ES-I3 (cell line): ENCODE data around the gene ATRN.
"Not testable (repeated sequence)": the region's sequence is repeated elsewhere in the genome, so short reads cannot be mapped to it uniquely, and the experiment has no call there.

Source experiments
- H3K36me3 ChIP-seq: 2 replicates; pipeline ENCODE4 v1.6.1; 2013; ENCODE audit warnings: mild to moderate bottlenecking, low read length, control low read depth, moderate library complexity; ENCODE audit not compliant: insufficient read depth
- H3K4me1 ChIP-seq: 2 replicates; pipeline ENCODE4 v1.6.1; 2013; ENCODE audit warnings: mild to moderate bottlenecking, control low read depth, low read length; ENCODE audit not compliant: insufficient read depth
- H3K9ac ChIP-seq: 2 replicates; pipeline ENCODE4 v1.6.1; 2013; ENCODE audit warnings: low read depth, mild to moderate bottlenecking, low read length, moderate library complexity
- H3K9me3 ChIP-seq: 2 replicates; pipeline ENCODE4 v1.6.1; 2013; ENCODE audit warnings: mild to moderate bottlenecking, low read length, moderate library complexity; ENCODE audit not compliant: control insufficient read depth, insufficient read depth

Gene ATRN

GRCh38 chr20:3583765-3584164, 112.9 kb downstream of the ATRN start:
- H3K36me3 ChIP-seq: no peaks in the 10 kb centered on the region; the same call in 1 of the 2 replicates
- H3K4me1 ChIP-seq: no peaks in the 10 kb centered on the region
- no peak overlapping the region for H3K9ac ChIP-seq
- no peaks in the 10 kb centered on the region for H3K9me3 ChIP-seq

- Histone ChIP-seq H3K36me3 (peaks cover under 1% of the 10 kb centered on the region; the same call in 1 of the 2 replicates), H3K4me1 (no peaks in the 10 kb centered on the region), H3K9ac (no peak overlapping the region), H3K9me3 (no peaks in the 10 kb centered on the region)
Measured at GRCh38 chr20:3586093-3586492, 115.3 kb downstream of the ATRN start.

- H3K36me3 ChIP-seq: peaks cover 3% of the 10 kb centered on the region
- no peaks in the 10 kb centered on the region for H3K9me3 ChIP-seq
- no peaks in the 10 kb centered on the region for H3K4me1 ChIP-seq
Measured at GRCh38 chr20:3590164-3590563, 119.3 kb downstream of the ATRN start.

GRCh38 chr20:3592931-3593330, 122.1 kb downstream of the ATRN start:
- Histone ChIP-seq H3K4me1 (no peaks in the 10 kb centered on the region), H3K36me3 (peaks cover 3% of the 10 kb centered on the region), H3K9ac (no peak overlapping the region), H3K9me3 (no peaks in the 10 kb centered on the region)

More at GRCh38 chr20:3590164-3590563, 119.3 kb downstream of the ATRN start:
- no peak overlapping the region for H3K9ac ChIP-seq

DNA sequence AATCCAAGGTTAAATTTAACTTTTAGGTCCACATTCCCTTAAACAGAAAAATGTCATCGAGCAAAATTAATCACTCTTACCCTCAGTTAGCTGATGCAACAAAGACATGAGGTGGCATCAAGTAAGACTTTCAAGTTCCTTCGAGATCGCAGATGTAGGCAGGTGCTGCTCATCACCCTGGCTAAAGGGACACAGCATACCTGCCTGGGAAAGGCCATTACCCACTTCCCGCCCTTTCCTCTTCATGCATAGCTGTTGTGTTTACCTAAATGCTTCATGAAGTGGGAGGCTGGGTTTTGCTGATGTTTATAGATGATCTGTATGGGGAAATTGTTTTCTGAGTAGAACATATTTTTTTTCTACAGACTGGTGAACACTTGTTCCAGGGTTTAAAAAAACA, 124.7 kb downstream of the ATRN start:
- no peak overlapping the region for H3K9ac ChIP-seq
- H3K9me3 ChIP-seq: no peaks in the 10 kb centered on the region
- H3K36me3 ChIP-seq: peaks cover 3% of the 10 kb centered on the region
- no peaks in the 10 kb centered on the region for H3K4me1 ChIP-seq

DNA sequence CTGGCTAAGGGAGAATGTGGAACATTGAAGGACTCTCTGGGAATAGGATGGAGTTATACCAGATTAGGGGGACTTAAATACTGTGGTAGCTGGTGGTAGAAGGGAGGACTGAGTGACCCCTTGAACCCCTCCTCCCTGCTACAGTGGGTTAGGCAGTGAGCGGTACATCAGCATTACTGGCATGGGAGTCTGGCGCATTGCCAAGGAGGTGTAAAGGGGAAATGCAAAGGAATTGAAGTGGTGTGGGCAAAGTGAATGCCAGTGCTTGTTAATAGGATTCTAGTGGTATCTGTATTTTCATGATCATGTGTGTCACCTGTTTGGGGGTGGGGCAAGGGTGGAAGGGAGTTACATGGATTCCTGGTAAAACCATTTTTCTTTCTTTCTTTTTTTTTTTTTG, 132.3 kb downstream of the ATRN start:
- Histone ChIP-seq H3K4me1 (no peaks in the 10 kb centered on the region), H3K9ac (no peak overlapping the region), H3K36me3 (no peaks in the 10 kb centered on the region), H3K9me3 (no peaks in the 10 kb centered on the region)

- not testable (repeated sequence) for H3K4me1 ChIP-seq, H3K36me3 ChIP-seq
Measured at GRCh38 chr20:3605386-3605886, 134.6 kb downstream of the ATRN start.

GRCh38 chr20:3606021-3606420, 135.2 kb downstream of the ATRN start:
- Histone ChIP-seq H3K9me3 (no peaks in the 10 kb centered on the region), H3K4me1 (no peaks in the 10 kb centered on the region), H3K9ac (no peak overlapping the region), H3K36me3 (no peaks in the 10 kb centered on the region)

More at GRCh38 chr20:3605386-3605886, 134.6 kb downstream of the ATRN start:
- H3K9ac ChIP-seq, H3K9me3 ChIP-seq: not testable (repeated sequence)

DNA sequence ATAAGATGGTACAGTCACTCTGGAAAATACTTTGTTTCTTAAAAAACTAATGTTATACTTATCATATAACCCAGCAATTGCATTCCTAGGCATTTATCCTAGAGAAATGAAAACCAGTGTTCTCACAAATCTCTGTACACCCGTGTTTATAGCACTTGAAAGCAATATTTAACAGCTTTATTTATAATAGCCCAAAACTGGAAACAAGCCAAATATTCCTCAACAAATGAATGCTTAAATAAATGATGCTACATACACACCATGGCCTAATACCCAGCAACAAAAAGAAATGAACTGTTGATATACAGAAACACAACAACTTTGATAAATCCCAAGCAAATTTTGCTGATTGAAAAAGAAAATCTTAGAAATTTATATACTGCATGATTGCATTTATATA, 141.1 kb downstream of the ATRN start:
- Histone ChIP-seq H3K9ac (no peak overlapping the region), H3K4me1 (peaks cover 13% of the 10 kb centered on the region), H3K36me3 (no peaks in the 10 kb centered on the region), H3K9me3 (no peaks in the 10 kb centered on the region)

- no peaks in the 10 kb centered on the region for H3K9me3 ChIP-seq
- H3K9ac ChIP-seq: no peak overlapping the region
- peaks cover 13% of the 10 kb centered on the region for H3K4me1 ChIP-seq
- no peaks in the 10 kb centered on the region for H3K36me3 ChIP-seq
Measured at GRCh38 chr20:3612795-3613572, 142.2 kb downstream of the ATRN start.

DNA sequence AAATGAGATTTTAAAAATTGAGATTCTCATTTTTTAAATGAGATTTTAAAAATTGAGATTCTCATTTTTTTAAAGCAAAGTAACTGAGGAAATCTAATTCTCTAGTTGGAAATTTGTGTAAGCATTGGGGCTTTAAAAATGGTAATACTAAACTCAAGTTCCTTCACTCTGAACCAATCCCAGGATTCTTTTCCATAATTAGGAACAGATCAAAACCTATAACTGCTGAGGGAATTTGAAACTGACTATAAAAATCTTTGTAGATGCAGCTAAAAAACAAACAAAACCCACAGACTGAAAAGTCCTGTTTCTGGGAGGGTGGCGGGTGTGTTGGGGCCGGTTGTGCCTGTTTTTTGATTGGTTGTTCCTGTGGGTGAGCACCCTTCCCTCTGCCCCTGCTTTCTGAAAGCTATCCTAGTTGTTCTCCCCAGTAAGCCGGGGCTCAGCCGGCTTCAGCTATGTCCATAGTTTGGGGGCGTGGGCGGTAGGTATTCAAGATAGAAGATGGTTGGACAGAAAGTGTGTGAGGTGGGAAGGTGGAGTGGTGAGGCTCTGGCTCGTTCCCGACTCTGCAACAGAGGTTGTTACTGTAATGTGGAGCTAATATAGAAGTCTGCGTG, 143.1 kb downstream of the ATRN start:
- no peaks in the 10 kb centered on the region for H3K36me3 ChIP-seq
- H3K9me3 ChIP-seq: no peaks in the 10 kb centered on the region
- peaks cover 13% of the 10 kb centered on the region for H3K4me1 ChIP-seq
- no peak overlapping the region for H3K9ac ChIP-seq

DNA sequence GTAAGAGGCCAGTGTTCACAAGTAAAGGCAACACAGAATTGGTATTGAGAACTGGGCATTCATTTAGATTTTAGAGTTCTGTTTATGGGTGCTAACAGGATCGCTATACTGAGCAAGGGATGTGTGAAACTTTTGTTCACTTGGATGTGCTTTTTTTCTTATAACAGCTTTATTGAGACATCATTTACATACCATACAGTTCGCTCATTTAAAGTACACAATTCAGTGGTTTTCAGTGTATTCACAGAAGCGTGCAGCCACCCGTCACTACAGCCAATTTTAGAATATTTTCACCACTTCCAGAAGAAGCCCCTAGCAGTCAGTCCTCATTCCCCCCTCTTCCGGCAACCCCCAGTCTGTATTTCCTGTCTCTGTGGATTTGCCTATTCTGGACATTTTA, 143.6 kb downstream of the ATRN start:
- Histone ChIP-seq H3K9me3 (no peaks in the 10 kb centered on the region), H3K4me1 (peaks cover 13% of the 10 kb centered on the region), H3K9ac (no peak overlapping the region), H3K36me3 (no peaks in the 10 kb centered on the region)

DNA sequence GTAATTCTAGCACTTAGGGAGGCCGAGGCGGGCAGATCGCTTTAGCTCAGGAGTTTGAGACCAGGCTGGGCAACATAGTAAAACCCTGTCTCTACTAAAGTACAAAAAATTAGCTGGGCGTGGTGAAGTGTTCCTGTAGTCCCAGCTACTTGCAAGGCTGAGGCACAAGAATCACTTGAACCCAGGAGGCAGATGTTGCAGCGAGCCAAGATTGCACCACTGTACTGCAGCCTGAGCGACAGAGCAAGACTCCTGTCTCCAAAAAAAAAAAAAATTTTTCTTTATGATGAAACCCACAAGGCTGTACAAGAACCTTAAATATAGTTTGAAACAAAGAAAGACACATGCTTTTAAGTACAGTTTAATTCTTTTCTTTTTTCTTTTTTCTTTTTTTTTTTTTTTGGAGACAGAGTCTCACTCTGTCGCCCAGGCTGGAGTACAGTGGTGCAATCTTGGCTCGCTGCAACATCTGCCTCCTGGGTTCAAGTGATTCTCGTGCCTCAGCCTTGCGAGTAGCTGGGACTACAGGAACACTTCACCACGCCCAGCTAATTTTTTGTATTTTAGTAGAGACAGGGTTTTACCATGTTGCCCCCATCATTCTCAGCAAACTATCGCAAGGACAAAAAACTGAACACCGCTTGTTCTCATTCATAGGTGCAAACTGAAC, 144.5 kb downstream of the ATRN start:
- H3K36me3 ChIP-seq, H3K9ac ChIP-seq, H3K9me3 ChIP-seq: not testable (repeated sequence)
- H3K4me1 ChIP-seq: peaks cover 13% of the 10 kb centered on the region

GRCh38 chr20:3616250-3616649, 145.4 kb downstream of the ATRN start:
- Histone ChIP-seq H3K36me3 (no peaks in the 10 kb centered on the region), H3K9ac (no peak overlapping the region), H3K4me1 (peaks cover 13% of the 10 kb centered on the region), H3K9me3 (no peaks in the 10 kb centered on the region)
